Endodermal cell (in vitro differentiated cells): Measurements from ENCODE around the gene TTLL1. TPM values are rescaled to one million over a fixed set of nuclear protein-coding genes. Genes with fewer than 3 reads are reported as not detected.
A peak's percentile ranks its signal among the peaks of the same experiment; 100 is the strongest.

ENCODE experiments used
- DNase-seq: peaks from one replicate; pipeline ENCODE4 v3.0.0-alpha.2; 2017
- H3K27ac ChIP-seq: 2 replicates; pipeline ENCODE4 v1.5.1; 2013; ENCODE audit warnings: mild to moderate bottlenecking, low read depth, low read length, moderate library complexity
- H3K27me3 ChIP-seq: 2 replicates; pipeline ENCODE4 v1.6.1; 2013; ENCODE audit warnings: mild to moderate bottlenecking, low read length, moderate library complexity; ENCODE audit not compliant: insufficient read depth, control insufficient read depth, poor library complexity, severe bottlenecking
- H3K36me3 ChIP-seq: 2 replicates; pipeline ENCODE4 v1.7.0; 2013; ENCODE audit warnings: mild to moderate bottlenecking, low read length, moderate library complexity; ENCODE audit not compliant: control insufficient read depth, insufficient read depth
- H3K4me1 ChIP-seq: one replicate; pipeline ENCODE4 v1.7.0; 2013; ENCODE audit warnings: low read length; ENCODE audit not compliant: control insufficient read depth, insufficient read depth
- H3K4me3 ChIP-seq: 2 replicates; pipeline ENCODE4 v1.5.1; 2013; ENCODE audit warnings: mild to moderate bottlenecking, low read length, moderate library complexity
- H3K9ac ChIP-seq: 2 replicates; pipeline ENCODE4 v1.6.1; 2013; ENCODE audit warnings: mild to moderate bottlenecking, low read length, moderate library complexity; ENCODE audit not compliant: poor library complexity, severe bottlenecking; ENCODE audit errors: extremely low read depth
- H3K9me3 ChIP-seq: 2 replicates; pipeline ENCODE4 v1.6.1; 2013; ENCODE audit warnings: mild to moderate bottlenecking, low read length, moderate library complexity; ENCODE audit not compliant: control insufficient read depth
- H3K27ac Mint-ChIP-seq: 2 replicates; pipeline ENCODE4 v1.8.0; 2020; ENCODE audit warnings: mixed read lengths
- H3K27me3 Mint-ChIP-seq: 2 replicates; pipeline ENCODE4 v1.8.0; 2021; ENCODE audit warnings: mild to moderate bottlenecking, mixed read lengths; ENCODE audit not compliant: insufficient read depth
- H3K36me3 Mint-ChIP-seq: 2 replicates; pipeline ENCODE4 v1.8.0; 2020; ENCODE audit warnings: low read depth, mixed read lengths
- H3K4me1 Mint-ChIP-seq: 2 replicates; pipeline ENCODE4 v1.8.0; 2020; ENCODE audit warnings: mixed read lengths
- H3K4me3 Mint-ChIP-seq: 2 replicates; pipeline ENCODE4 v1.8.0; 2020; ENCODE audit warnings: mild to moderate bottlenecking, moderate library complexity, mixed read lengths
- H3K9me3 Mint-ChIP-seq: 2 replicates; pipeline ENCODE4 v1.8.0; 2020; ENCODE audit warnings: mild to moderate bottlenecking, mixed read lengths
- CTCF ChIP-seq: fragments of 200-600 bp; sonication (generic); conservative IDR thresholded peaks from 2 replicates; pipeline ENCODE4 v1.5.0; 2021; ENCODE audit warnings: antibody characterized with exemption, mild to moderate bottlenecking
- WGBS, 2 experiments: methylation state at CpG; one replicate each; pipeline versions ENCODE4 v1.1.5 to v1.1.7; 2013; ENCODE audit warnings: missing lambda C conversion rate in 2 of 2, mixed read lengths in 1 of 2; ENCODE audit not compliant: insufficient coverage in 1 of 2, insufficient read length in 1 of 2; 5-methylcytosine and 5-hydroxymethylcytosine counted together
- total RNA-seq, 2 donors: library from RNA; stranded (reverse); fragmentation: NEBNext Ultra II Directional in 1 of 2; extraction: Animal tissue kit (Norgen Biotek cat#: 25700) in 1 of 2; gene quantifications; 2 replicates in 1 of 2; 3 replicates in 1 of 2; pipeline ENCODE4 v1.2.1, GENCODE V29; 2021

Gene TTLL1
- total RNA-seq, 2 donors from 2014 or later, result 6.9 to 10.4 TPM

- Histone ChIP-seq H3K36me3 (no peaks in the 10 kb centered on the region), H3K27ac (no peak overlapping the region), H3K9me3 (no peaks in the 10 kb centered on the region), H3K4me3 (no peak overlapping the region), H3K9ac (no peak overlapping the region), H3K27me3 (no peaks in the 10 kb centered on the region), H3K4me1 (peaks cover 14% of the 10 kb centered on the region)
- no peak overlapping the region for H3K27ac Mint-ChIP-seq
- H3K4me3 Mint-ChIP-seq, result no peak overlapping the region
- H3K27me3 Mint-ChIP-seq, result no peaks in the 10 kb centered on the region
- no peaks in the 10 kb centered on the region for H3K36me3 Mint-ChIP-seq
- DNase-seq, result no peak
- H3K4me1 Mint-ChIP-seq, result peaks cover 42% of the 10 kb centered on the region
- WGBS, 2 experiments, result 88 to 91% methylated on average over 4 of the region's 4 CpGs
- no peak for TF ChIP-seq CTCF
- no peaks in the 10 kb centered on the region for H3K9me3 Mint-ChIP-seq
Measured at GRCh38 chr22:43008921-43009320, 80.3 kb downstream of the TTLL1 start.

DNA sequence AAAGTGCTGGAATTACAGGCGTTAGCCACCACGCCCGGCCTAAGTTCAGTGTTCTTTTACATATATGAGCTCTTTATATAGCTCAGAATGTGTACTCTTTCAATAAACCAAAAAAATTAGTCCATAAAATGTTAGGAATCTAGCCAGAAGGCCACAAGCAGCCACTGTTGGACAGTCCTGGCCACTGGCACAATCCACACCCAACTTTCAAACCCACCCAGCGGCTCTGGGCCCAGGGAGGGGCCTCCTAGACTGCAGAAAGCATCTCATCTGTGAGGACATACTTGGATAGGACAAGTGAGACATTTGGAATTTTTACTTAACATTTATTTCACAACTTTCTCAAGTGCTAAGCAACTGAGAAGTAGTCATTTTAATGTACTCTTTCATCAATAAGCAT lies 80.7 kb downstream of the TTLL1 start:
- Histone ChIP-seq H3K36me3 (no peaks in the 10 kb centered on the region), H3K27ac (no peak overlapping the region), H3K4me1 (peaks cover 17% of the 10 kb centered on the region), H3K9ac (no peak overlapping the region), H3K4me3 (no peak overlapping the region), H3K9me3 (no peaks in the 10 kb centered on the region), H3K27me3 (no peaks in the 10 kb centered on the region)
- no peak for DNase-seq
- Mint-ChIP-seq H3K27me3 (no peaks in the 10 kb centered on the region), H3K4me1 (peaks cover 42% of the 10 kb centered on the region), H3K27ac (no peak overlapping the region), H3K9me3 (no peaks in the 10 kb centered on the region), H3K4me3 (no peak overlapping the region), H3K36me3 (peaks cover 3% of the 10 kb centered on the region)
- TF ChIP-seq CTCF, result no peak
- whole genome bisulfite sequencing, 2 experiments, result 95 to 100% methylated on average over 3 to 4 of the region's 4 CpGs

DNA sequence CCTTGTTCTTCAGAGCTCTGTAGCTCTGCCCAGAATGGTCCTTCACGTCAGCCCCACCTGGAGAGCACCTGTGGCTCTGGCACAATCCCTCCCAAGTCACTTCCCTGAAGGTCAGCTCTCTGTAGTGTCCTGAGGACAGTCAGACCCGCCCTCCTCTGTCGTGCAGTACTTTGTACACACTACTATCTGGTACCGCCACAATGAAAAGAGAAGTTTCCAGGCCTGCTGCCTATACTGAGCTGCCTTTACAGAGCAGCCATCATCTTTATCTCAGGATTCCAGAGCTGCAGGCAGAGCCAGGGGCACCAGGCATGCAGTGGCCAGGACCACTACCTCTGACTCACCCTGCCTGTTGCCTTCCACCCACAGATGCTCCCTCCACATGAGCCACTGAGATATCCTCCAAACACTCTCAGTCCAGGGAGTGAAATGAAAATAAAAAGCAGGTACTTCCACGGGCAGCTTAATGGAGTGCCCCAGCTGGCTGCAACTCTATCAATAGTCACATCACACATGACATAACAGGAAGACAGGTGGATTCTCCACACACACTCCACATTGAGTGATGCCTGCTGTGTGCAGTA lies 81.6 kb downstream of the TTLL1 start:
- DNase-seq, result peak; percentile 51
- Mint-ChIP-seq H3K4me1 (peaks cover 41% of the 10 kb centered on the region), H3K27ac (peak overlapping the region; percentile 26), H3K27me3 (no peaks in the 10 kb centered on the region), H3K9me3 (no peaks in the 10 kb centered on the region), H3K4me3 (no peak overlapping the region), H3K36me3 (peaks cover 3% of the 10 kb centered on the region)
- no peak for TF ChIP-seq CTCF
- no peak overlapping the region for H3K9ac ChIP-seq
- no peaks in the 10 kb centered on the region for H3K27me3 ChIP-seq
- 76 to 80% methylated on average over 3 to 5 of the region's 5 CpGs for WGBS, 2 experiments
- H3K4me1 ChIP-seq, result peaks cover 17% of the 10 kb centered on the region
- H3K4me3 ChIP-seq, result no peak overlapping the region
- no peak overlapping the region for H3K27ac ChIP-seq
- no peaks in the 10 kb centered on the region for H3K36me3 ChIP-seq
- no peaks in the 10 kb centered on the region for H3K9me3 ChIP-seq
